ENCODE results near the gene CCK.

Gene CCK

DNA sequence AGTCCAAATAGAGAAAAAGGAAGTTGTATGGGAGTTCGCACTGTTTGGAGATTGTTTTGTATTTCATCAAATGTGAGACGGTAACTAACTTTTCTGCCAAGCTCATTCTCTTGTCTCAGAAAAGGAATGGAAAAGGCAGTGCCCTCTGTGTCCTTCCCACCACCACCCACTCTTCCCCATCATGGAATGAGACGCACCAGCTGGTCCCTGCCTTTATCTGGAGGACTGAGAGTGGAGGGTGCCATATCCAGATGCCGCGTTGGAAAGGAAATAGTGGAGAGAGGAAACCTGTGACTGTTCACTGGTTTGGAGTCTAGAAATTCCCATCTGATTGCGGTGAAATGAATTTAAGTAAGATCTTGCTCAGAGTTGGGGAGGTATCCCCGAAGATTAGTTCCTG is 3.7 kb upstream of the CCK start:
- DNase-seq (ENCODE audit: low read depth): no peak
- TF ChIP-seq, protein P1, sequence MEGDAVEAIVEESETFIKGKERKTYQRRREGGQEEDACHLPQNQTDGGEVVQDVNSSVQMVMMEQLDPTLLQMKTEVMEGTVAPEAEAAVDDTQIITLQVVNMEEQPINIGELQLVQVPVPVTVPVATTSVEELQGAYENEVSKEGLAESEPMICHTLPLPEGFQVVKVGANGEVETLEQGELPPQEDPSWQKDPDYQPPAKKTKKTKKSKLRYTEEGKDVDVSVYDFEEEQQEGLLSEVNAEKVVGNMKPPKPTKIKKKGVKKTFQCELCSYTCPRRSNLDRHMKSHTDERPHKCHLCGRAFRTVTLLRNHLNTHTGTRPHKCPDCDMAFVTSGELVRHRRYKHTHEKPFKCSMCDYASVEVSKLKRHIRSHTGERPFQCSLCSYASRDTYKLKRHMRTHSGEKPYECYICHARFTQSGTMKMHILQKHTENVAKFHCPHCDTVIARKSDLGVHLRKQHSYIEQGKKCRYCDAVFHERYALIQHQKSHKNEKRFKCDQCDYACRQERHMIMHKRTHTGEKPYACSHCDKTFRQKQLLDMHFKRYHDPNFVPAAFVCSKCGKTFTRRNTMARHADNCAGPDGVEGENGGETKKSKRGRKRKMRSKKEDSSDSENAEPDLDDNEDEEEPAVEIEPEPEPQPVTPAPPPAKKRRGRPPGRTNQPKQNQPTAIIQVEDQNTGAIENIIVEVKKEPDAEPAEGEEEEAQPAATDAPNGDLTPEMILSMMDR (conservative IDR thresholded peaks at IDR 0.05; ENCODE audit: low read length): no peak
- H3K4me3 ChIP-seq (ENCODE audit: low read length): no peak overlapping the region

DNA sequence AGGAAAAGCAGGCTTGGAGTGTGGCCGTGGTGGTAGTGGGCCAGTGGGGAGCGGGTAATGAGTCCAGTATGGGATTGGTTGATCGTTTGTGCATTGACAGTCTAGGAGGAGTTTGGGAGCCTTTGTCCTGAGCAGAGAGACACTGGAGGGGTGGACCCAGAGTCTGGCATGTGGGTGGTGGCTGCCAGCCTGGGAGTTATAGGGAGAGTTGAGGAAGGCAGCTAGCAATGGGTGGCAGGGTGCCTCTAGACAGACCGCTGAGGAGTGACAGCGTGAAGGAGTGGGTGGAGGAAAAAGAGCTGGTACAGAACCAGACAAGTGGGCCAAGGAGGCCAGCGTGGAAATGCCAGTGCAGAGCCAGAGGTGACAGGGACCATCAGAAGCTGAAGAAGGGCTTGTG is 1.9 kb upstream of the CCK start:
- H3K4me3 ChIP-seq (ENCODE audit: low read length): no peak overlapping the region
- DNase-seq (ENCODE audit: low read depth): no peak
- TF ChIP-seq, protein P1 (conservative IDR thresholded peaks at IDR 0.05; ENCODE audit: low read length): no peak

DNA sequence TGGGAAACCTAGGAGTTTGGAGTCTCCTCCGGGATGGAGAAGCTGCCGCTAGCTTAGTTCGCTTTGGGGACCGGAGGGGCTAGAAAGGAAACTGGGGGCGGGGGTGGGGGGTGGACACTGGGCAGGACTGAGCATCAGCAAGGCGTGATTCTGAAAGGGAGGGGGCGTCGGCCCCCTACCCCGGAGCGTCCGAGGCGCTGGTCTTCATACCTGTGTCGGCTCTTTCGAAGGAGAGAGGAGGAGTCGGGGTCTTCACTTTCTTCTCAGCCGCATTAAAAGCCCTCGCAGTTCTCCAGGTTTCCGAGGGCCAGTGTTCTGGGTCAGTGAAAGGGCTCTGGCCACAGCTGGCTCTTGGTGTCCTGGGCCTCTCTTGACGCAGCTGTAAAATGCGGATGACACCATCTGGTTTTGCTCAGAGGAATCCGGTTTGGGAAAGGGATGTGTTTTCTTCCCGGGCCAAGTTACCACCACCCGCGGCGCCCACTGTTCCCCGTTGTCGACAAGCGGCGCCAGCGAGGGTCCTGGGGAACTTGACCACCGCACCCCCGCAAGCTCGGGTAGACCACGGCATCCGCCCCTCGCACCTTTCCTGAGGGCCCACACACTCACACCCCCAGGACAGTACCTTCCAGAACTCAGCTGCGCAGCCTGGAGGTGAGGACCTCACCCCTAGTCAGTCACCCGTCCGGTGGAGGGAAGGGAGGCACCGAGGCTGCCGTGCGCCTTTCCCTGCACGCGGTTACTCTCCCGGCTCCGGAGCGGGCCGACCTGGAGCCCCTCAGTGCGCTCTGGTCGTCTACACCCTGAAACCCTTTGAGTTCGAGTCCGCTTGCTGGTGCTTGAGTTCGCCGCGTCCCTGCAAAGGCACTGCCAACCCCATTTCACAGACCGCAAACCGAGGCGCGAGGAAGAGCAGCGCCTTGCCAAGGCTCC is 660 bp downstream of the CCK start:
- no peak for DNase-seq (ENCODE audit: low read depth)
- TF ChIP-seq, protein P1 (conservative IDR thresholded peaks at IDR 0.05; ENCODE audit: low read length): no peak

DNA sequence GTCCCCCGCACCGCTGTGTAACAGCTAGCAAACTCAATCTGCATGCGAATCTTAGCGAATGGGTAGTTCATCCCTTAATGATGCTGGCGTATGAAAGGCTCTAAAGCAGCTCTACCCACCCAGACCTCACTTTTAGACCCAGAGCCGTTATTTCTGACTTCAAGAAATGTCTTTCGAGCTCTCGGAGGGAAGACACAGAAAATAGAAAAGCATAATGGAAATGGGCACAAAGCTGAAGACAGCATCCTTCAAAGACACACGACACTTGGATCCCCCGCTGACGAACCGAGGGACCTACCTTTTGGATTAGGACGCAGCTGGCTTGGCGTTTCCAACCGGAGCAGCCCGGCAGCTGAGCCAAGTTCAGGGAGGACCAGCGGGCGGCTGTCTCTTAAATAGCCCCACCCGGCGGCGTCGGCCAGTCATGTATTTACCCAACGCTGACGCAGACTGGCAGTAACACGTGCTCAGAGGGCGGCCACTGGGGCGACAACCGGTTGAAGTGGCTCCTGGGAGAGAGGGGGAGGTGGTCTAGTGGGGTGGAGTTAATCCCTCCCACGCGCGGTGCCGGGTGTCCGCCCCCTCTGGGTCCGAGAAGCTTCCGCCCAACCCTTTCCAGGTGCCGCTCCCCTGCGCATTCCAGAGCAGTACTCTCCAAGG is 1.5 kb downstream of the CCK start:
- peak; percentile 9 for DNase-seq (ENCODE audit: low read depth)
- TF ChIP-seq, protein P1 (conservative IDR thresholded peaks at IDR 0.05; ENCODE audit: low read length): no peak
- no peak overlapping the region for H3K4me3 ChIP-seq (ENCODE audit: low read length)

More for the DNA sequence above, 660 bp downstream of the CCK start:
- H3K4me3 ChIP-seq (ENCODE audit: low read length): no peak overlapping the region

DNA sequence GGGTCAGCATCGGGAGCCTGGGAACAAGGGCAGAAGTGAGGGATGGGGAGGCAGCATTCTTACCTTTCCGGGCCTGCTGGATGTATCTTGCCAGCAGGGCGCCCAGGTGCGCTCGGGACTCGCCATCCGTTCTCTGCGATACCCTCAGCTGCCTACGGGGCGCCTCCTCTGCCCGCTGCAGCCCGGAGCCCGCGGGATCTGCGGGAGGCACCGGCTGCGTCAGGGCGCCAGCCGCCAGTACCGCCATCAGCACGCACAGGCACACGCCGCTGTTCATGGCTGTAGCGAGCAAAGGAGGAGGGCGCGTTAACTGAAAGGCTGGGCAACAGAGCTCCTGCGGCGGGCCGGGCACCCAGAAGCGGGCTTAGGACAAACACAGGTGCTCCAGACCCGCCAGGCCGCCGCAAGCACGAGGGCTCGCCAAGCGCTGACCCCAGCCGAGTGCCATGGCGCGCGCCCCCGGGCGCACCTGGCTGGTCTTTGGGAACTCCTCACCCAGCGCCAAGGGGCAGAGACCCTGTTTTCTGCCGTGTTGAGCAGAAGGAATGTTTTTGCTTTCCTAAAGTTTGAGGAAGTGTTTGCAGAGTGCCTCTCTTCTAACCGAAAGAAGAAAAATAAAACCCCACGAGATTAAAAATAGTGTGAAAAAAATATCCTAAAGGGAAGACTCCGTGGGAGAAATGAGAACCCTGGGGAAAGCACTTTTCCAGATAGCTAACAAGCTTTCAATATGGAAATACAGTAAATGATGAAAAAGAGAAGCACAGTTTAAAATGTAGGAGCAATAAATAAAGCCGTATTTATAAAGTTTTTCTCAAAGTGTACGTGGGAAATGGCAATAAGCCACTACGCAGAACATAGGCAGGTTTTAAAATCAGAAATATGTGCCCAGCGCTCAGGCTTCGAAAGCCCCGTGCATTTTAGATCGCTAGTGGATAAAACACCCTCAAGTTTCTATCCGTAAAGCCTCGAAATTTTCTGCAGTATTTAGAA is 2.3 kb downstream of the CCK start:
- no peak overlapping the region; the same call in 1 of the 2 replicates for H3K4me3 ChIP-seq (ENCODE audit: low read length)
- TF ChIP-seq, protein P1 (conservative IDR thresholded peaks at IDR 0.05; ENCODE audit: low read length): no peak
- DNase-seq (ENCODE audit: low read depth): no peak

DNA sequence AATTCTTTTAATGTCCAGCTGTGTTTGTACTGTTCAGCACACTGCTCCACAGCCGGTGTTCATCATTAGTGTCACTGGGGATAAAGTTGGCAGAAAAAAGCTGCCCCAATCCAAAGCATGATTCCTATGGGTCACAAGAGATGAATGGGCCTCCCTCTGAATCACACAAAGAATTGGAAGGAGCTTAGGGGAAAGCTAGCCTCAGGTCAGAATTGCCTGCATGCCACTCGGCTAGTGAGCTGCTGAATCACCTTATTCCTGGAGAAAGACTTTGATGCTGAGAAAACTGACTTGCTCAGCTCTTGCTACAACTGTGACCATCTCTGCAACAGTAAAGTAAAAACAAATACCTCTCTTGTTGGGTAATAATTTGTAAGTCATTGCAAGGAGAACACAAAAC is 3.5 kb downstream of the CCK start:
- DNase-seq (ENCODE audit: low read depth): peak; percentile 71
- H3K4me3 ChIP-seq (ENCODE audit: low read length): no peak overlapping the region
- TF ChIP-seq, protein P1 (conservative IDR thresholded peaks at IDR 0.05; ENCODE audit: low read length): no peak

Data from AG10803 (cell line).